HepG2 (cell line): ENCODE results near the gene PDS5B. TPM values are rescaled to one million over a fixed set of nuclear protein-coding genes. Genes with fewer than 3 reads are reported as not detected.

Experiments
- CBX2 ChIP-seq, 2 experiments: fragments of 200-600 bp in 1 of 2; sonication (generic); formaldehyde crosslinking in 1 of 2; IDR thresholded peaks; 2 replicates each; pipeline versions ENCODE4 v1.7.0 to v1.8.1; 2018 to 2022; ENCODE audit warnings: low read depth in 2 of 2, low read length in 1 of 2, mild to moderate bottlenecking in 1 of 2, missing genetic modification reagents in 1 of 2
- GATAD1 ChIP-seq: IDR thresholded peaks from 2 replicates; pipeline ENCODE4 v1.6.1; 2016; ENCODE audit warnings: missing genetic modification reagents, missing compliant biosample characterization
- GLI4 ChIP-seq: sonication (generic); formaldehyde crosslinking; IDR thresholded peaks from 2 replicates; pipeline ENCODE4 v1.5.1; 2020; ENCODE audit warnings: missing genetic modification reagents, mild to moderate bottlenecking, moderate library complexity, borderline replicate concordance
- HNF1A ChIP-seq, 2 experiments: sonication (generic) in 1 of 2; formaldehyde crosslinking in 1 of 2; IDR thresholded peaks; 2 replicates each; pipeline versions ENCODE4 v1.4.0 to v1.6.1; 2016 to 2020; ENCODE audit warnings: borderline replicate concordance in 1 of 2, low read depth in 1 of 2, mild to moderate bottlenecking in 1 of 2, missing genetic modification reagents in 1 of 2
- MYNN ChIP-seq: sonication (generic); formaldehyde crosslinking; IDR thresholded peaks from 2 replicates; pipeline ENCODE4 v1.4.0; 2020; ENCODE audit warnings: mild to moderate bottlenecking, low read depth, missing genetic modification reagents
- SMARCE1 ChIP-seq: fragments of 450-650 bp; IDR thresholded peaks from 2 replicates; pipeline ENCODE4 v1.6.1; 2017; ENCODE audit warnings: borderline replicate concordance
- ZNF260 ChIP-seq: sonication (generic); formaldehyde crosslinking; IDR thresholded peaks from 2 replicates; pipeline ENCODE4 v1.4.0; 2020; ENCODE audit warnings: missing genetic modification reagents, low read depth, mild to moderate bottlenecking, borderline replicate concordance
- ZNF468 ChIP-seq: sonication (generic); formaldehyde crosslinking; IDR thresholded peaks from 2 replicates; pipeline ENCODE4 v1.8.0; 2022; ENCODE audit warnings: mild to moderate bottlenecking, moderate library complexity, missing genetic modification reagents
- ZNF770 ChIP-seq: sonication (generic); formaldehyde crosslinking; IDR thresholded peaks from 2 replicates; pipeline ENCODE4 v1.5.0; 2020; ENCODE audit warnings: mild to moderate bottlenecking, missing genetic modification reagents
- ZNF879 ChIP-seq: sonication (generic); formaldehyde crosslinking; IDR thresholded peaks from 2 replicates; pipeline ENCODE4 v1.8.1; 2023; ENCODE audit warnings: missing genetic modification reagents
- polyA plus RNA-seq, 8 experiments: library from polyadenylated mRNA; depleted of rRNA in 3 of 8; stranded (reverse) in 7 of 8; unstranded in 1 of 8; fragments of >200 nt; fragmentation: Illumina TruSeq in 4 of 8; extraction: Trizol in 4 of 8; gene quantifications; 2 replicates each; pipeline versions ENCODE4 v1.2.1 to v1.2.3, GENCODE V29; 2011 to 2016; ENCODE audit warnings: low read depth in 4 of 8, missing spikeins in 1 of 8, mixed read lengths in 1 of 8; ENCODE audit not compliant: insufficient read depth in 1 of 8
- total RNA-seq, 5 experiments: library from RNA; depleted of rRNA; stranded (reverse); fragments of >200 nt; fragmentation: Illumina TruSeq; extraction: Trizol; gene quantifications; 2 replicates each; pipeline ENCODE4 v1.2.3, GENCODE V29; 2016; ENCODE audit warnings: low read depth in 1 of 5
- TF ChIP-seq, protein P1 (sequence below): fragments of 450-650 bp; IDR thresholded peaks from 2 replicates; pipeline ENCODE4 v1.6.1; 2017; ENCODE audit warnings: mild to moderate bottlenecking
- TF ChIP-seq, protein P2 (sequence below): IDR thresholded peaks from 2 replicates; pipeline ENCODE4 v1.6.1; 2016; ENCODE audit warnings: low read depth, missing genetic modification reagents, missing compliant biosample characterization

PDS5B gene
- total and polyA plus RNA-seq, 2 of the 13 experiments (the other 11 are each of a cell fraction or from before 2014, with no cell fraction given), result 5.8 to 24.6 TPM

DNA sequence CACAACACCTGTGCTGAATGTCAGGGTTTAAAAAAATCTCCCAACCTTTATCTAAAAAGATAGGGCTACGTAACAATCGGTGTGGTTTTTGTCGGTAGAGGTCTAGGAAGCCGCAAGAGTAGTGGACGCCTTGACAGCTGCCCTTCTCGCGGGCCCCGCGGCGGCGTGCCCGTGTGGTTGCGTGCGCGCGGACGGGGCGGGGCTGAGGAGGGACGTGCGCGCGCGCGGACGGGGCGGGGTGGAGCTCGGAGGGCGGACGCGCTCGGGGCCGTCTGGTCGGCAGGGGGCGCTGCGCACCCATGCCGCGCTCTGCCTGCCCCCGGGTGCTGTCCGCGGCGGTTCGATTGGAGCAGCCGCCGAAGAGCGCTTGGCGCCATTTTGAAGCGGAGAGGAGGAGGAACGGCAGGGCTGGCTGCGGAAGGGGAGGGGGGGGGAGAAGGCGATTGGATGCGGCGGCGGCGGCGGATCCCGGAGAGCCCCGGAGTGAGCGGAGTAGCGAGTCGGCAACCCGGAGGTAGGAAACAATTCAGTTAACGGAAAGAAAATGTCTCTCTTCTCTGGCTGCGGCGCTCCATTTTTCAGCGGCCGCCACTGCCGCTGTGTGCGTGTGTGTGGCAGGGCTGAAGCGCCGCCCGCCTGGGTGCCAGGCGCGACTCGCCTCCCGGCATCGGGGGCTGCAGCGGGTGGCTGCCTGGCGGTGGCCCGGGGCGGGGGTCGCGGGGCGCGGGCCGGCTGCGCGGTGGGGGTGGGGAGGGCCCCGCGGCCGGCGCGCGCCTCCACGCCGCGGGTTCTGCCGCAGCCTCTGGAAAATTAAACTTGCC is at the start of gene PDS5B (continued):
- TF ChIP-seq ZNF770 (CRISPR knock-in tag) (no peak), GATAD1 (CRISPR knock-in tag) (peak; percentile 38; the same call in 1 of the 2 replicates), HNF1A (IDR thresholded peaks at IDR 0.05; ENCODE audit: low read depth) (no peak), HNF1A (CRISPR knock-in tag; IDR thresholded peaks at IDR 0.05; ENCODE audit: borderline replicate concordance) (peak; percentile 34; the same call in 1 of the 2 replicates), GLI4 (CRISPR knock-in tag) (no peak), SMARCE1 (no peak), ZNF879 (CRISPR knock-in tag) (no peak), MYNN (no peak), ZNF260 (CRISPR knock-in tag) (no peak), ZNF468 (CRISPR knock-in tag) (no peak), CBX2 (IDR thresholded peaks at IDR 0.05; ENCODE audit: low read depth, low read length) (no peak), CBX2 (CRISPR knock-in tag; IDR thresholded peaks at IDR 0.05; ENCODE audit: low read depth) (no peak)
- TF ChIP-seq, protein P1, sequence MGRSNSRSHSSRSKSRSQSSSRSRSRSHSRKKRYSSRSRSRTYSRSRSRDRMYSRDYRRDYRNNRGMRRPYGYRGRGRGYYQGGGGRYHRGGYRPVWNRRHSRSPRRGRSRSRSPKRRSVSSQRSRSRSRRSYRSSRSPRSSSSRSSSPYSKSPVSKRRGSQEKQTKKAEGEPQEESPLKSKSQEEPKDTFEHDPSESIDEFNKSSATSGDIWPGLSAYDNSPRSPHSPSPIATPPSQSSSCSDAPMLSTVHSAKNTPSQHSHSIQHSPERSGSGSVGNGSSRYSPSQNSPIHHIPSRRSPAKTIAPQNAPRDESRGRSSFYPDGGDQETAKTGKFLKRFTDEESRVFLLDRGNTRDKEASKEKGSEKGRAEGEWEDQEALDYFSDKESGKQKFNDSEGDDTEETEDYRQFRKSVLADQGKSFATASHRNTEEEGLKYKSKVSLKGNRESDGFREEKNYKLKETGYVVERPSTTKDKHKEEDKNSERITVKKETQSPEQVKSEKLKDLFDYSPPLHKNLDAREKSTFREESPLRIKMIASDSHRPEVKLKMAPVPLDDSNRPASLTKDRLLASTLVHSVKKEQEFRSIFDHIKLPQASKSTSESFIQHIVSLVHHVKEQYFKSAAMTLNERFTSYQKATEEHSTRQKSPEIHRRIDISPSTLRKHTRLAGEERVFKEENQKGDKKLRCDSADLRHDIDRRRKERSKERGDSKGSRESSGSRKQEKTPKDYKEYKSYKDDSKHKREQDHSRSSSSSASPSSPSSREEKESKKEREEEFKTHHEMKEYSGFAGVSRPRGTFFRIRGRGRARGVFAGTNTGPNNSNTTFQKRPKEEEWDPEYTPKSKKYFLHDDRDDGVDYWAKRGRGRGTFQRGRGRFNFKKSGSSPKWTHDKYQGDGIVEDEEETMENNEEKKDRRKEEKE, result no peak
- TF ChIP-seq, protein P2, sequence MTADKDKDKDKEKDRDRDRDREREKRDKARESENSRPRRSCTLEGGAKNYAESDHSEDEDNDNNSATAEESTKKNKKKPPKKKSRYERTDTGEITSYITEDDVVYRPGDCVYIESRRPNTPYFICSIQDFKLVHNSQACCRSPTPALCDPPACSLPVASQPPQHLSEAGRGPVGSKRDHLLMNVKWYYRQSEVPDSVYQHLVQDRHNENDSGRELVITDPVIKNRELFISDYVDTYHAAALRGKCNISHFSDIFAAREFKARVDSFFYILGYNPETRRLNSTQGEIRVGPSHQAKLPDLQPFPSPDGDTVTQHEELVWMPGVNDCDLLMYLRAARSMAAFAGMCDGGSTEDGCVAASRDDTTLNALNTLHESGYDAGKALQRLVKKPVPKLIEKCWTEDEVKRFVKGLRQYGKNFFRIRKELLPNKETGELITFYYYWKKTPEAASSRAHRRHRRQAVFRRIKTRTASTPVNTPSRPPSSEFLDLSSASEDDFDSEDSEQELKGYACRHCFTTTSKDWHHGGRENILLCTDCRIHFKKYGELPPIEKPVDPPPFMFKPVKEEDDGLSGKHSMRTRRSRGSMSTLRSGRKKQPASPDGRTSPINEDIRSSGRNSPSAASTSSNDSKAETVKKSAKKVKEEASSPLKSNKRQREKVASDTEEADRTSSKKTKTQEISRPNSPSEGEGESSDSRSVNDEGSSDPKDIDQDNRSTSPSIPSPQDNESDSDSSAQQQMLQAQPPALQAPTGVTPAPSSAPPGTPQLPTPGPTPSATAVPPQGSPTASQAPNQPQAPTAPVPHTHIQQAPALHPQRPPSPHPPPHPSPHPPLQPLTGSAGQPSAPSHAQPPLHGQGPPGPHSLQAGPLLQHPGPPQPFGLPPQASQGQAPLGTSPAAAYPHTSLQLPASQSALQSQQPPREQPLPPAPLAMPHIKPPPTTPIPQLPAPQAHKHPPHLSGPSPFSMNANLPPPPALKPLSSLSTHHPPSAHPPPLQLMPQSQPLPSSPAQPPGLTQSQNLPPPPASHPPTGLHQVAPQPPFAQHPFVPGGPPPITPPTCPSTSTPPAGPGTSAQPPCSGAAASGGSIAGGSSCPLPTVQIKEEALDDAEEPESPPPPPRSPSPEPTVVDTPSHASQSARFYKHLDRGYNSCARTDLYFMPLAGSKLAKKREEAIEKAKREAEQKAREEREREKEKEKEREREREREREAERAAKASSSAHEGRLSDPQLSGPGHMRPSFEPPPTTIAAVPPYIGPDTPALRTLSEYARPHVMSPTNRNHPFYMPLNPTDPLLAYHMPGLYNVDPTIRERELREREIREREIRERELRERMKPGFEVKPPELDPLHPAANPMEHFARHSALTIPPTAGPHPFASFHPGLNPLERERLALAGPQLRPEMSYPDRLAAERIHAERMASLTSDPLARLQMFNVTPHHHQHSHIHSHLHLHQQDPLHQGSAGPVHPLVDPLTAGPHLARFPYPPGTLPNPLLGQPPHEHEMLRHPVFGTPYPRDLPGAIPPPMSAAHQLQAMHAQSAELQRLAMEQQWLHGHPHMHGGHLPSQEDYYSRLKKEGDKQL, result no peak
